Measurements from ENCODE around the gene DIPK1A.

GRCh38 chr1:92854101-92854785 lies 107.0 kb downstream of the DIPK1A start:
- TF ChIP-seq EZH2 (IDR thresholded peaks at IDR 0.05; ENCODE audit: borderline replicate concordance, low read length) = no peak
- TF ChIP-seq, protein P1, sequence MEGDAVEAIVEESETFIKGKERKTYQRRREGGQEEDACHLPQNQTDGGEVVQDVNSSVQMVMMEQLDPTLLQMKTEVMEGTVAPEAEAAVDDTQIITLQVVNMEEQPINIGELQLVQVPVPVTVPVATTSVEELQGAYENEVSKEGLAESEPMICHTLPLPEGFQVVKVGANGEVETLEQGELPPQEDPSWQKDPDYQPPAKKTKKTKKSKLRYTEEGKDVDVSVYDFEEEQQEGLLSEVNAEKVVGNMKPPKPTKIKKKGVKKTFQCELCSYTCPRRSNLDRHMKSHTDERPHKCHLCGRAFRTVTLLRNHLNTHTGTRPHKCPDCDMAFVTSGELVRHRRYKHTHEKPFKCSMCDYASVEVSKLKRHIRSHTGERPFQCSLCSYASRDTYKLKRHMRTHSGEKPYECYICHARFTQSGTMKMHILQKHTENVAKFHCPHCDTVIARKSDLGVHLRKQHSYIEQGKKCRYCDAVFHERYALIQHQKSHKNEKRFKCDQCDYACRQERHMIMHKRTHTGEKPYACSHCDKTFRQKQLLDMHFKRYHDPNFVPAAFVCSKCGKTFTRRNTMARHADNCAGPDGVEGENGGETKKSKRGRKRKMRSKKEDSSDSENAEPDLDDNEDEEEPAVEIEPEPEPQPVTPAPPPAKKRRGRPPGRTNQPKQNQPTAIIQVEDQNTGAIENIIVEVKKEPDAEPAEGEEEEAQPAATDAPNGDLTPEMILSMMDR (IDR thresholded peaks at IDR 0.05; ENCODE audit: low read length) = no peak
